ENCODE data around the gene RTN4R. TPM values are rescaled to one million over a fixed set of nuclear protein-coding genes. Genes with fewer than 3 reads are reported as not detected.

Gene RTN4R
- total and polyA plus RNA-seq, 2 donors (not counting 1 experiment from before 2014, with no cell fraction given) = 0.42 to 0.79 TPM

GRCh38 chr22:20295262-20296064 is 27.3 kb upstream of the RTN4R start:
- Histone ChIP-seq H3K4me1 (ENCODE audit: control insufficient read depth in 2 of 2, insufficient read depth in 2 of 2, low read length in 2 of 2) (peaks cover 4 to 10% of the 10 kb centered on the region in 2 donors), H3K9ac (ENCODE audit: low read length) (no peak overlapping the region), H3K4me2 (replicated peaks; ENCODE audit: low read depth, low read length, poor library complexity, severe bottlenecking) (no peak overlapping the region), H3K79me2 (ENCODE audit: control insufficient read depth, insufficient read depth, low read length) (no peaks in the 10 kb centered on the region), H4K20me1 (ENCODE audit: control insufficient read depth, insufficient read depth, low read length, poor library complexity, severe bottlenecking) (no peaks in the 10 kb centered on the region), H3K9me3 (ENCODE audit: control extremely low read depth in 1 of 3, control insufficient read depth in 2 of 3, insufficient read depth in 1 of 3, low read length in 2 of 3) (peaks cover 0 to 7% (median 0%) of the 10 kb centered on the region in 3 donors), H2AFZ (ENCODE audit: insufficient read depth, low read depth, low read length, poor library complexity, severe bottlenecking) (no peak overlapping the region), H3K4me3 (ENCODE audit: control extremely low read depth in 1 of 5, extremely low read depth in 1 of 5, insufficient read depth in 1 of 5, low read depth in 2 of 5, low read length in 4 of 5) (no peak overlapping the region), H3K27me3 (replicated peaks in 1 of 4; ENCODE audit: control extremely low read depth in 1 of 4, control insufficient read depth in 3 of 4, insufficient read depth in 4 of 4, low read length in 3 of 4) (no peaks in the 10 kb centered on the region), H3K36me3 (replicated peaks in 1 of 2; ENCODE audit: control extremely low read depth in 1 of 2, control insufficient read depth in 1 of 2, extremely low read depth in 1 of 2, insufficient read depth in 2 of 2, low read length in 1 of 2) (no peaks in the 10 kb centered on the region), H3K27ac (ENCODE audit: low read length in 2 of 2) (no peak overlapping the region)
- TF ChIP-seq CTCF (IDR thresholded peaks at IDR 0.05) (no peak), EZH2 (IDR thresholded peaks at IDR 0.05; ENCODE audit: borderline replicate concordance, insufficient read depth, low read depth, low read length, poor library complexity, severe bottlenecking) (no peak)
- Mint-ChIP-seq H3K27ac (no peak overlapping the region), H3K4me1 (peaks cover 8% of the 10 kb centered on the region), H3K4me3 (peak overlapping the region; percentile 39), H3K9me3 (ENCODE audit: insufficient read depth) (no peaks in the 10 kb centered on the region), H3K27me3 (no peaks in the 10 kb centered on the region)
- WGBS (ENCODE audit: insufficient coverage) = 94% methylated on average over 10 of the region's 12 CpGs
- ChIA-PET CTCF (interaction anchor here (1.5 kb wide), 1 partner anchor 11 kb away, joined by 6 read pairs; no protein-coding TSS in a partner anchor), POLR2A (no interaction called here)
- intact Hi-C loops (cut with micrococcal nuclease) = no loop called here
- ATAC-seq (ENCODE audit: low read depth) (no peak), DNase-seq (no peak)

GRCh38 chr22:20292673-20293232 is 24.6 kb upstream of the RTN4R start:
- intact Hi-C loops (cut with micrococcal nuclease) = no loop called here
- no peak overlapping the region for H3K4me2 ChIP-seq (replicated peaks; ENCODE audit: low read depth, low read length, poor library complexity, severe bottlenecking)
- no peaks in the 10 kb centered on the region for H3K9me3 ChIP-seq (ENCODE audit: control extremely low read depth in 1 of 3, control insufficient read depth in 2 of 3, insufficient read depth in 1 of 3, low read length in 2 of 3)
- H3K9me3 Mint-ChIP-seq (ENCODE audit: insufficient read depth) = no peaks in the 10 kb centered on the region
- H2AFZ ChIP-seq (ENCODE audit: insufficient read depth, low read depth, low read length, poor library complexity, severe bottlenecking) = no peak overlapping the region
- H3K27ac ChIP-seq (ENCODE audit: low read length in 2 of 2) = no peak overlapping the region
- H3K4me1 ChIP-seq (ENCODE audit: control insufficient read depth in 2 of 2, insufficient read depth in 2 of 2, low read length in 2 of 2) = no peaks in the 10 kb centered on the region
- ChIA-PET CTCF (interaction anchor here (1.4 to 1.8 kb wide), 2 partner anchors 9 to 136 kb away, joined by 3 to 9 read pairs; no protein-coding TSS in a partner anchor), POLR2A (no interaction called here)
- TF ChIP-seq CTCF (IDR thresholded peaks at IDR 0.05) = no peak
- TF ChIP-seq EZH2 (IDR thresholded peaks at IDR 0.05; ENCODE audit: borderline replicate concordance, insufficient read depth, low read depth, low read length, poor library complexity, severe bottlenecking) = no peak
- H3K4me1 Mint-ChIP-seq = no peaks in the 10 kb centered on the region
- H3K4me3 ChIP-seq (ENCODE audit: control extremely low read depth in 1 of 5, extremely low read depth in 1 of 5, insufficient read depth in 1 of 5, low read depth in 2 of 5, low read length in 4 of 5) = no peak overlapping the region
- H3K4me3 Mint-ChIP-seq = no peak overlapping the region
- DNase-seq (no peak), ATAC-seq (ENCODE audit: low read depth) (no peak)
- H4K20me1 ChIP-seq (ENCODE audit: control insufficient read depth, insufficient read depth, low read length, poor library complexity, severe bottlenecking) = no peaks in the 10 kb centered on the region
- 78% methylated on average over 13 of the region's 13 CpGs for WGBS (ENCODE audit: insufficient coverage)
- no peak overlapping the region for H3K9ac ChIP-seq (ENCODE audit: low read length)
- H3K36me3 ChIP-seq (replicated peaks in 1 of 2; ENCODE audit: control extremely low read depth in 1 of 2, control insufficient read depth in 1 of 2, extremely low read depth in 1 of 2, insufficient read depth in 2 of 2, low read length in 1 of 2) = no peaks in the 10 kb centered on the region
- no peaks in the 10 kb centered on the region for H3K27me3 Mint-ChIP-seq
- H3K79me2 ChIP-seq (ENCODE audit: control insufficient read depth, insufficient read depth, low read length) = no peaks in the 10 kb centered on the region
- H3K27ac Mint-ChIP-seq = no peak overlapping the region
- H3K27me3 ChIP-seq (replicated peaks in 1 of 4; ENCODE audit: control extremely low read depth in 1 of 4, control insufficient read depth in 3 of 4, insufficient read depth in 4 of 4, low read length in 3 of 4) = no peaks in the 10 kb centered on the region
